HuH-7 (cell line): ENCODE results near the gene ADCY6.
A peak's percentile ranks its signal among the peaks of the same experiment; 100 is the strongest.

Source experiments
- DNase-seq: peaks from one replicate; pipeline ENCODE4 v3.0.0; 2011; ENCODE audit warnings: low spot score

ADCY6 gene

DNA sequence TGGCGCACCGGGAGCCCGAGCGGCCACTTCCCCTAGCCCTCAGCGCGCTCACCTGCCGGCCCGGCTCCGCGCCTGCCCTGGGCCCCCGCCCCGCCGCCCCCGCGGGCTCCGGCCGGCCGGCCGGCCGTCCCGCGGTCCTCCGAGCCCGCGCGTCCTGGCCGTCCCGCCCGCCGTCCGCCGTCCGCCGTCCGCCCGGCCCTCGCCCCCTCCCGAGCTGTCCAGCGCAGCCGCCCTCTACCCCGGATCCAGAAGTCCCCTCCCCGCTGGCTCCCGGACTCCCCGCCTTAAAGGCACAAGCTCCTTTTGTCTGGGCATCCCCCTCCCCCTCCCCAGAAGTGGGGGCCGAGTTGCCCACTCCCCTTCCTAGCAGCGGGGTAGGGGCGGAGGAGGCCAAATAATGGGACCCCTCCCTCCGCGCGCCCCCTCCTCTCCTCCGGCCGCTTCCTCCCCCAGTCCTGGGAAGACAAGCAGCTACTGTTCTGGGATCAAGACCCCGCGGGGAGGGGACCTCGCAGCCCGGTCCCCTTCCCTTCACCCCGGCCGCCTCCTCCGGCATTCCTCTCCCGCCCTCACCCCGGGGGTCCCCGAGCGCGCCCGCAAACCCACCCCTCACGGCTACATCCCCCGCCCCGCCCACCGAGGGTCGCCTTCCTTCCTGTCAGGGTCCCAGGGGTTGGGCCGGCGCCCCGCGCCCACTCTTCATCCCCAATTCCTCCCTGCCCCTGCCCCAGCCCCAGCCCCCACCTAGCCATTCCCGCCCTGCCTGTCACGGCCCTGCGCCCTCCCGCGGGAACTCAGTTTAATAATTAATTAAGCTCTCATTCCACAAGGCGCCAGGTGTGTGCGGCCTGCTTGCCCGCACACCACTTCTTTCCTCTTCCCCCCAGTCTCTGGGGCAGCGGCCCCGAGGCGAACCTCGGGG lies at the start of gene ADCY6:
Gene ADCY6, minus strand, starts transcription at position 236 of the 922 bp plus-strand sequence. CDS start 5,655 bp downstream, outside the sequence.
- peak; percentile 92 for DNase-seq

DNA sequence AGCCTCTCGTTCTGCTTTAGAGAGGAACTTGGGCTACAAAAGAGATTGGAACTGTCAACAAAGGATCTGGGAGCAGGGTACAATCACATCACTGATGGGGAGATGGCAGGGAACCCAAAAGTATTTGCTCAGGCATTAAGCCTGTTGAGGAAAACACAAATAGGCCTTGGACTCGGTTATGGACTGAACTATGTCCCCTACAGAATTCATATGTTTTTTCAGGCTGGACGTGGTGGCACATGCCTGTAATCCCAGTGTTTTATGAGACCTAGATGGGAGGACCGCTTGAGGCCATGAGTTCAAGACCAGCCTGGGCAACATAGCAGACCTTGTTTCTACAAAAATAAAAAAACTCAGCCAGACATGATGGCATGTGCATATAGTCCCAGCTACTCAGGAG lies 49.2 kb upstream of the ADCY6 start:
- no peak for DNase-seq

DNA sequence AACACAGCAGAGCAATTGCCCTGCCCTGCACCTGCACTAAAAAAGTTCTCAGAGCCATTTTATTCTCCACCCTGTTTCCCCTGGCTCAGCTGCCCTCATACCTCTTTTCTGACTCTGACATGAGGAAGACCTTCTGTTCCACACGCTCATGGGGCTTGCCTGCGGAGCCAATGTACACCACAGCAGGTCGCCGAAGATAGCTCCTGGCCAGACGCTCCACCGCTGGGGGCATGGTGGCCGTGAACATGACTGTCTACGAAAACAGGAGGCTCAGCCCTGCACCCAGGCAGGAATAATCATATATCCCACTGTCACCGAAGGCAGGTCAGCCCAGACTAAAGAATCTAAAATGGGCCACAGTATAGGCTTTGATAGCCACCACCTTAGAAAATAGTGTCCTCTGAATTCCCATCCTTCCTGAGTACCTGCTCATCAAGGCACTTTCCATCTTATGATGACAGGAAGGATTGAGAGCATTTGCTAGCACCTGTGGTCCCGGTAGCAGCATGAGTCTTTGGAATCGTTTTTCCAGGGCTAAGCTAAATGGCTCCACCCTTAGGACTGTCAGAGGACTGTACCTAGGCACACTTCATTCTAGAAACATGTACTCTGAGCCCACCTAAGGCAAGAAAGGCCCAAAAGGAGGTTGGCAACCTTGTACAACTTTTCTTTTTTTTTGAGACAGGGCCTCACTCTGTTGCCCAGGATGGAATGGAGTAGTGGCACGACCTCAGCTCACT lies 43.6 kb upstream of the ADCY6 start:
- no peak for DNase-seq

DNA sequence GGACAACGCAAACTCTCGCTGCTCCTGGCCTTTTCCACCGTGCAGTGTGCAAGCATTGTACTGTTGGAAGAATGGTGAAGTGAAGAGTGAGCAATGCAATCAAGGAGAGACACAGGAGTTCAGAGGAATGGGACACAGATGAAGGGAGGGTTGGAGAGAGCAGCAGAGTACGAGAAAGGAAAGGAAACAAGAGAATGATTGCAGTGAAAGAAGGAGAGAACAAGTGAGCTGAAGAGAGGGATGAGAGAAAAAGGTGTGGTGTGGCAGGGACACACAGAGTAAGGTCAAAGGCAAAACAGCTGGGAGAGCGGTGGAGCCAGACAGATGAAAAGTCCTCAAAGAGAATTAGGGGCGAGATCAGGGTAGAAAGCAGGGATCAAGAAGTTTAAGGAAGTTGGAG lies 42.4 kb upstream of the ADCY6 start:
- DNase-seq, result no peak

DNA sequence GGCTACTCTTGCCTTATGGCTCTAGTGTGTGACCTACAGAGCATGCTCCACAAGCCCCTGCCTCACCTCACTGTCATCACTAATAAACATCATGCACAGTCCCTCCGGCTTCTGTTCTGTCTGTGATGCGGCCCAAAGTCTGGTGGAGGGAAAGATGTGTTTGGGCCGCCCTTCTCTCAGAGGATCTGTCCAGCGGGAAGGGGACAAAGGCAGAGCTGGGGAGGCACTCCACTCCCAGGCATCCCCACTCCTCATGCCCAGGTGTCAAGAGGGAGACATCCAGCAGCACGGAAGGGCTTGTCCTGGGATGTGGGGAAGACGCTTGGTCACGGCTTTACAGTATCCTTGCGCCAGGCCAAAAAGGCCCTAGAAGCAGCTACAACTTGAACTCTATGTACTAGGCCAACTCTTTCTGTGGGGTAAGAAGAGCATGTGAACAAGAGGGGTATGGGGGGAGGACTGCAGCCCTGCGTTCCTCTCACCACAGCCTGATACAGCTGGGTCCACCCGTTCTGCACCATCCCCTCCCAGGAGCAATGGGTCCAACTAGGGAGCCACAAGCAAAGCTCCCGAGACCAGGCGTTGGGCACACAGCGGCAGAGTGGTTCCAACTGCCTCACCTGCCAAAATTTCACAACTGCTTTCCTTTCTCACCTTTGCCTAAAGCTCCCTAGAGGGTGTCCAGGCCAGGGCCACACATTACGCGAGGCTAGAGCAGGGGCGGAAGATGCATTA lies 40.1 kb upstream of the ADCY6 start:
- DNase-seq, result no peak

DNA sequence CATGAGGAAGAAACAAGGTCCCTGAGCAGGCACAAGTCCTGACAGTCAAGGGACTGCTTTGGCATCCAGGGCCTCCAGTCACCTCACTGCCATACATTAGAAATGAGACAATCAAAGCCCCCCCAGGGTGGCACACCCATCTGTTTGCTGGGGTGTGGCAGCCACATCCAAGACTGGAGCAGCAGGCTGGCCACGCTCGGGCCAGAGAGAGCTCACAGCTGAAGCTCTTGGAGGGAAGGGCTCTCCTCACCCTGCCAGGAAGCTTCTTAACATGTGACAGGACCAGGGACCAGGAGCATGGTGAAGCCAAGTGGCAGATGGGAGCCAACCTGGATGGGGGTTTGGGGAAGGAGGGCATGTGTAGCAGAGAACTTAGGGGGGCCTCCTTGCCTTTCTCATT lies 39.4 kb upstream of the ADCY6 start:
- no peak for DNase-seq

DNA sequence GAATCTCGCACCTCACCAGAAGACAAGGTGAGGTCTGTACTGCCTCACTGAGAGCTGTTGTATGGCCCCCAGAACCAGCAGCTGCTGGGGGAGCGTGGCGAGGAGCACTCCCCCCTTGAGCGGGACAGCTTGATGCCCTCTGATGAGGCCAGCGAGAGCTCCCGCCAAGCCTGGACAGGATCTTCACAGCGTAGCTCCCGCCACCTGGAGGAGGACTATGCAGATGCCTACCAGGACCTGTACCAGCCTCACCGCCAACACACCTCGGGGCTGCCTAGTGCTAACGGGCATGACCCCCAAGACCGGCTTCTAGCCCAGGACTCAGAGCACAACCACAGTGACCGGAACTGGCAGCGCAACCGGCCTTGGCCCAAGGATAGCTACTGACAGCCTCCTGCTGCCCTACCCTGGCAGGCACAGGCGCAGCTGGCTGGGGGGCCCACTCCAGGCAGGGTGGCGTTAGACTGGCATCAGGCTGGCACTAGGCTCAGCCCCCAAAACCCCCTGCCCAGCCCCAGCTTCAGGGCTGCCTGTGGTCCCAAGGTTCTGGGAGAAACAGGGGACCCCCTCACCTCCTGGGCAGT lies 38.7 kb upstream of the ADCY6 start:
- no peak for DNase-seq

DNA sequence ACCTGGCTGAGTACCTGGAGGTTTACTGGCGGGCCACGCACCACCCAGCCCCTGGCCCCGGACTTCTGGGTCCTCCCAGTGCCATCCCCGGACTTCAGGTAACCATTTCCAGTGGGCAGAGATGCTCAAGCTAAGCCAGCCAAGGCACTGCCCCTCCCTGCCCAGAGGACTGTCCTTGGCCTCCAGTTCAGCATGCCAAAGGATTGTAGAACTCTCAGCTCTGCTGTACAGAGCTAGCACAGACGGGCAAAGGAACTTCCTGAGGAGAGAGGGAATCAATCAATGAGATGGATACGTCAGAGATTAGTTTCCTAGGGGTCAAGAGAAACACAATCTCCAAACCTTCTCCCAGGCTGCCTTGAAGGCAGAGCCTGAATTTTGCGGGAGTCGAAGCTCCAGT lies 38.1 kb upstream of the ADCY6 start:
- no peak for DNase-seq

DNA sequence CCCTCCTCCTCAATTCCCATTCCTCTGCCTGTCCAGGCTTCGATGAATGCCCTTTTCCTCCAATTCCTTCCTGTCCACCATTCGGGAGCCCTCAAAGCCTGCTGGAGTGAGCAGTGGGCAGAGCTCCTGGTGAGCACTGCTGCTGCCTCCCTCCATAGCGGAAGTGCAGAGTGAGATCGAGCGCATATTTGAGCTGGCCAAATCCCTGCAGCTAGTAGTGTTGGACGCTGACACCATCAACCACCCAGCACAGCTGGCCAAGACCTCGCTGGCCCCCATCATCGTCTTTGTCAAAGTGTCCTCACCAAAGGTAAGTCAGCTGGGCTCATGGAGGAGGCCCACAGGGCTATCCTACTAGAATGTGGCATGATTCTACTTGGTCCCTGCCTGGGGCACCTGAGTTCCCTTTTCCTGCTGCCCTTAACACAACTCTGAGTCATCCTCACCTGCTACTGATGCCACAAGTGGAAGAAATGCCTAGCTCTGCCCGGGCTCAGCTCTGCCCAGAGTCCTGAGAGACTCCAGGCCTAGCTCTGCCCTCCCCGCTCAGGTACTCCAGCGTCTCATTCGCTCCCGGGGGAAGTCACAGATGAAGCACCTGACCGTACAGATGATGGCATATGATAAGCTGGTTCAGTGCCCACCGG lies 37.4 kb upstream of the ADCY6 start:
- DNase-seq, result no peak

DNA sequence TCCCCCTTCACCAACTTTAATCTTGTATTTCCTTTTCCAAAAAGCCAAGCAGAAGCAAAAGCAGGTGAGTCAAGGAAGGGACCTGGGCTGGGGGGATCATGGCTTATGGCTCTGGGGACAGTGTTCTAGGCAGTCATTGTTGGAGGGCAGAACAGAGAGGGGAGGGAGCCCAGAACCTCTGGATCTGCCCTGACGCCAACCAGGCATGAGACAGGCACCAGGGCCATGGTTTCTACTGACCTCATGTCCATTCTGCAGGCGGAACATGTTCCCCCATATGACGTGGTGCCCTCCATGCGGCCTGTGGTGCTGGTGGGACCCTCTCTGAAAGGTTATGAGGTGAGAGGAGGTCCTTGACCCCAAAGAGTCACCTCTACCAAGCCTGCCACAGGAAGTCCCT lies 36.0 kb upstream of the ADCY6 start:
- no peak for DNase-seq

DNA sequence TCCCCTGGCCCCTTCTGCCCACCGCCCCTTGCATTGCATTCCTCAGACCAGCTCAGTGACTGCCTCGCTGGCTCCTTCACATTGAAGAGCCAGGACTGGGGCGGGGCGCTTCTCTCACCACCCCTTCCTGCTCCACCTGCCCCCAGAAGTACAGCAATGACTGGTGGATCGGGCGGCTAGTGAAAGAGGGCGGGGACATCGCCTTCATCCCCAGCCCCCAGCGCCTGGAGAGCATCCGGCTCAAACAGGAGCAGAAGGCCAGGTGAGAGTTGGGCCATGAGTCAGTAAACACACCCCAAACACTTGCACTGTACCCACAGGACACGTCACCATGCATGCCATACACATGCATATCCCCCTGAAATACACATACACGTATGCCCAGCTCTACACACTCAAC lies 35.2 kb upstream of the ADCY6 start:
- no peak for DNase-seq

DNA sequence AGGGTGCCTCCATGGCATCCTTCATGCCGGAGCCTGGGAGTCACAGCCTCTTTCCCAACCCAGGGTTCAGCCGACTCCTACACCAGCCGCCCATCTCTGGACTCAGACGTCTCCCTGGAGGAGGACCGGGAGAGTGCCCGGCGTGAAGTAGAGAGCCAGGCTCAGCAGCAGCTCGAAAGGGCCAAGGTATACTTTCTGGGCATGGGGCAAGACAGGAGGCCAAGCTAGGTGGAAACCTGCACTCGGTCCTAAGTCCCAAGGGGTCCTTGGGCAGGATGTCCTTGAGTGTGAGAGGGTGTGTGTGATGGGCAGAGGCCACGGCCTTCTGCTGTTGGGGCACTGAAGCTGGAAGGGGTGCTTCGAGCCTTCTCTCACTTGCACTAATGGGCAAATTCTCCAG lies 34.4 kb upstream of the ADCY6 start:
- DNase-seq, result no peak

DNA sequence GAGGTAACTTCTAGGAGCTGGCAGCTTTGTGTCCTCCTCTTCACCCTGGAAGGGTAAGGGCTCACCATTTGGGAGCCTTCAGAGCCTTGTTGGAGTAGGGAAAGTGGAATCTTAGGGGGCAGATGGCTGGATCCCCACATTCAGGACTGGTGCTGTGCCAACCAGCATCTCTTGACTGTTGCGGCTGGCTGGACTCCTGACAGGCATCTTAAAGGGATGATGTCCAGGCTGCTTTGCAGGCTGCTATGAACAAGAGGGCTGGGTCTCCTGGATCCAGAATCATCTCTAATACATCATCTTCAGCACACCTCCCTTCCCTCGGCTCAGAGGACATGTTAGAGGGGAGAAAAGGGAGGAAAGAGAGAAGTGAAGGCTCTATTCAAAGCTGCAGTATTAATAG lies 33.8 kb upstream of the ADCY6 start:
- DNase-seq, result no peak

DNA sequence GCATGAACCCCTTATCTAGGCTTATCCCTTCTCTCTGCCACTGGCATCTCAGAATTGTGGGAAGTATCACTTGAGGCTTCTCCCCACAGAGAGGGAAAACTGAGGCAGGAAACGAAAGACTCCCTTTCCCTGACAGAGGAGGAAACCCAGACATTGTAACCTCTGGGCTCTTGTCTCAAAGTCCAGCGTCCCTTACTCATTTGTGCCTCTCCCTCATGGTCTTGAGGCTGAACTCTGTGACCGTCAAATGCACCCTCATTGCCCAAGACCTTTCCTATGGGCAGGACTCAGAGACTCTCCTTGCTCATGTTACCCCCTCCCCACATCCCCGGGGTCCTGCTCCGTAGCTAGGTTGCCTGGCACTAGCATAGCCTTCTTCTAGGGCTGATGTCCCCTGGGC lies 33.2 kb upstream of the ADCY6 start:
- DNase-seq, result no peak

DNA sequence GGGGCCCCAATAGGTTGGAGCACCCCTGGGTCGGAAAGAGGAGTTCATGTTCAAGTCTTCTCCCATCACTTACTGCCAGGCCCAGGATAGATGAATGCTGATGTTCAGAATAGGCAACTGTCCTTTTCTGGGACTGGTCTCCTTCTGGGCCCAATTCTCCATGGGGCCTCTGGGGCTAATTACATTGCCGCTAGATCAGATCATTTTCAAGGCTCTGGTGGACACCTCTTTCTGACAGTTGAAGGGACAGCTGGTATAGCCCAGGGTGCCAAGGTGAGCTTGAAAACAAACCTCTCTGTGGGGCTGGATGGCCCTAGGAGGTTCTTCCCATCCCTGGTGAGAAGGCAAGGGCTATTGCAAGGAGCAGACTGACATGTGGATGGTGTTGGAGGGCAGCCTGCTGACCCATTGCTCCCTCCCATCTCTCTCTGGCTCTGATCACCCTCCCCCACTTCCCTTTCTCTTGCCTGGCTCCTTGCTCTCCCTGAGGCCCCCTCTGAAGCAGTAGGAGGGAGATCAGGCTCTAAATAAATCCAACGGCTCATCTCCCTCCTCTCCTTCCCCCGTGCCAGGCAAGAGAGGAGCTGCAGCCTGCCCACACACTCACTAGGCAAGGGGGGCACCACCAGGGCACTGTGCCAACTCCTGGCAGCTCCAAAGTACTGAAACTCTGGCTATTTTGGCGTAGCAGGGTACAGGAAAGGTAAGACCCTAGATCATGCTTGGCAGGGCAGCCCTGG lies 31.3 kb upstream of the ADCY6 start:
- no peak for DNase-seq

DNA sequence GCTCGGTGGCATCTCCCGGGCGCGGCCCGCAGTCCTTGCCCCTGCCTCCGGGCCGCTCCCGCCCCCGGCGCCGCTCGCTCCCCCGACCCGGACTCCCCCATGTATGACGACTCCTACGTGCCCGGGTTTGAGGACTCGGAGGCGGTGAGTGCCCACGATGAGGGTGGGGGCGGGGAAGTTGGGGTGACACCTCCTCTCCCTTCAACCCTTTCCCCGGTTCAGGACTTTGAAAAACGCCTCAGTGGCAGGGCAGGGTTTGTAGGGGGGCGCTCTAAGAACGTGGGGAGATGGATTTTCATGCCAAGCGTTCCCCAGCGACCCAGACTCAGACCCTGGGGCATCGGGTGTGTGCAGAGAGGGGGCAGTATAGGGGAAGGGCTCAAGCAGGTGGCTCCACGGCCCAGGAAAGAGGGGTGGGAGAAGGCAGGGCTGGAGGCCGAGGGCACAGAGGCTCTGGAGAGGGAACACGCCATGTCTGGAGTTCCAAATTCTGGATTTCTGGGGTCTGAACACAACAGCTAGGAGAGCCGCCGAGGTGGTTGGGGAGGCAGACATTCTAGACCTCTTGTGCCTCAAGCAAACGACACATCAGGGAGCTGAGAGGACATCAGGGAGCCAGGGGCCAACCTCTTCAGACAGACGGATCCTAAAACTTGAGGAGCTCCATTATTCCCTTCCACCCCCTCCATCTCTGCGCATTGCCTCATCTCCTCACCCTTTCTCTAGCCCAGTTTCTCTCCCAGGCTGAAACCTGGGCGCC lies 30.1 kb upstream of the ADCY6 start:
- no peak for DNase-seq

DNA sequence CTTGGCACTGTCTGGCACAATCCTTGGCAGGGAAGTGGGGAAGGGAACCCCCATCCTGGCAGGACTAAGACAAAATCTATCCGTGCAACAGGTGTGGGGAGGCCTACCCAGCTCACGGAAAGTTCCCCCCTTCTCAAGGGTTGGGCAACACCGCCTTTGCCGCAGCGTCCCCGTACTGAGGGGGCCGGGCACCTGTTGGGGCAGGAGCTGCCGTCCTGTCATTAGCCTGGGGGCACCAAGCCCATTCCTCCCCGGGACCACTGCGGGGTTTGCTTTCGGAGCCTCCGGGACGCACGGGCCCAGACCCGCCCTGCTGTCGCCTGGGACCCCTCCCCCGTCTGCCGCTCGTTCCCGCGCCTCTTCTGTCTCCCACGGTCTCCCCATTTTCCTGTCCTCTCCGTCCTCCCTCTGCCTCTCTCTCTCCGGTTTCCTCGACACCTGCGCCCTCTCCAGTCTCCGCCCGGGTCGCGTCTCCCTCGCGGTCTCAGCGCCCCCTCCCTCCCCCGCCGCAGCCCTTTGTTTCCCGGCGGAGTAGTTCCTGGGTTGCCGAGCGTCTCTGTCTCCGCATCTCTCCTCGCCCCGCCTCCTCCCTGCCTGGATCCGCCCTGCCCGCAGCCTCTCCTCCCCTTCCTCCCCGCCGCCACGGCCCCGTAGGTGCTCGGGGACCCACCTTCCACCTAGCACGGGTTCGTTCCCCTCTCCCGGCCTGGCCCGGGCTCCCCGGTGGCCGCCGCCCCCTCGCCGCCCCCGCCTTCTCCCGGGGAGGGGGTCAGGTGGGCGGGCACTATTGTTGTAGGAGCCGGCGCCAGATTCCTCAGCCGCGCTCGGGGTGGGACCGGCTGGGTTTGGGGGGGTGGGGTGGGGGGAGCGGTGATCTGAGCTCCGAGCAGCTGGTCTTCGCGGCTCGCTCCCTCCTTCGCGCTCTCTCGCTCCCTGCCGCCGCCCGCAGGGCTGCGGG lies 29.3 kb upstream of the ADCY6 start, which contains the start of gene CACNB3:
Gene CACNB3, plus strand, starts transcription at position 624 of the 958 bp plus-strand sequence. CDS start 434 bp downstream, outside the sequence.
- peak; percentile 80 for DNase-seq

DNA sequence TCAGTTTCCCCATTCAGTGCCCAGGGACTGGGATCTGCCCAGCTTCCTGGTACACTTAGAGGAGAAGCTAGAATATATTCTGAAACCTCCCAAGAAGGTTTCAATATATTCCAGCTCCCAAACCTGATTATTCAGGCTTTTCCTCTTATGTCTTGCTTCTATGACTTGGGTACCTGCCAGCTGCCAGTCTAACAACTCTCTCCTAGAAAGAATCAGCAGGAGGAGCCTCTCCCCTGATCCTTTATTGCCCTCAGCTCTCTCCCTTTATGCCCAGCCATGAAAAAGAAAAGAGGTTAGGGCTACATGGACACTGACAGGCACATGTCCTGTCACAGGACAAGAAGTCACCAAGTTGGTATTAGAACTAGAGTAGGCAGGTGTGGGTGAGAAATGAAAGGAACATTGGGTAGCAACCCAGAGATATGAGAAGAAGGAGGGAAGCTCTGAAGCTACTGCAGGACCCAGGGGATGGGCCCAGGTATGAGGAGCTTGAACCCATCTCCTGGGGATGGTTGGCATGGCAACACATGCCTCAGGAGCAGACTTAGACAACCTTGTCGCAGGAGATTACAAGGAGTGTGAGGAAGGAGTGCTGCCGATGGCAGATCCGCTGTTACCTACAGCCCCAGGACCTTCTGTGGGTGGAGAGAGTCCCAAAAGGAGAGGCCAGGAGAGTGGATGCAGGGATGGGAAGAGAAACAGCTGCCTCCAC lies 27.4 kb upstream of the ADCY6 start:
- no peak for DNase-seq
